HG03521 (cell line): Measurements from ENCODE around the gene MPDU1.
A peak's percentile ranks its signal among the peaks of the same experiment; 100 is the strongest.

Experiments
- ATAC-seq: cut with Tn5 transposase; IDR thresholded peaks from one replicate; pipeline ENCODE4 v1.9.1; 2021; ENCODE audit warnings: mild to moderate bottlenecking, moderate library complexity; ENCODE audit not compliant: unreplicated experiment

The MPDU1 gene

GRCh38 chr17:7560172-7561027, 23.3 kb upstream of the MPDU1 start:
- no peak for ATAC-seq

- ATAC-seq: peak; percentile 49
Measured at GRCh38 chr17:7561028-7561575, 22.6 kb upstream of the MPDU1 start.

GRCh38 chr17:7561589-7562207, 22.0 kb upstream of the MPDU1 start, which contains the start of gene SENP3:
SENP3 (plus strand) TSS chr17:7561919; CDS start chr17:7563077, 1,158 bp downstream.
- ATAC-seq: peak; percentile 65

GRCh38 chr17:7562208-7562605, 21.4 kb upstream of the MPDU1 start:
- peak; percentile 4 for ATAC-seq

- no peak for ATAC-seq
Measured at GRCh38 chr17:7563115-7563869, 20.4 kb upstream of the MPDU1 start.

GRCh38 chr17:7569571-7569970, 14.1 kb upstream of the MPDU1 start:
- no peak for ATAC-seq

- no peak for ATAC-seq
Measured at GRCh38 chr17:7570351-7570750, 13.3 kb upstream of the MPDU1 start.

- ATAC-seq: no peak
Measured at GRCh38 chr17:7572338-7572587, 11.4 kb upstream of the MPDU1 start.

- ATAC-seq: peak; percentile 88
Measured at GRCh38 chr17:7572588-7573323, 10.9 kb upstream of the MPDU1 start.

GRCh38 chr17:7573324-7574080, 10.2 kb upstream of the MPDU1 start:
- no peak for ATAC-seq

- ATAC-seq: no peak
Measured at GRCh38 chr17:7574176-7574953, 9.3 kb upstream of the MPDU1 start.

- no peak for ATAC-seq
Measured at GRCh38 chr17:7575481-7575883, 8.2 kb upstream of the MPDU1 start.

GRCh38 chr17:7575959-7576358, 7.7 kb upstream of the MPDU1 start:
- ATAC-seq: no peak

GRCh38 chr17:7576432-7576937, 7.2 kb upstream of the MPDU1 start:
- ATAC-seq: no peak

- ATAC-seq: no peak
Measured at GRCh38 chr17:7577327-7578199, 6.1 kb upstream of the MPDU1 start.

- no peak for ATAC-seq
Measured at GRCh38 chr17:7579001-7579833, 4.4 kb upstream of the MPDU1 start, which contains the start of gene CD68. CD68 (plus strand) TSS chr17:7579638; CDS start chr17:7579678, 40 bp downstream.
